Stomach (tissue), 9 donors: Measurements from ENCODE around the gene ZMIZ1. TPM values are rescaled to one million over a fixed set of nuclear protein-coding genes. Genes with fewer than 3 reads are reported as not detected.
A peak's percentile ranks its signal among the peaks of the same experiment; 100 is the strongest.

ENCODE experiments used
- DNase-seq, 2 donors: peaks; one replicate each; pipeline versions ENCODE4 v3.0.0 to v3.0.0-alpha.2; 2013 to 2019
- H3K27ac ChIP-seq, 5 donors: fragments of 200-600 bp in 4 of 5; sonication (generic) in 4 of 5; one replicate each; pipeline ENCODE4 v1.5.1; 2013 to 2019; ENCODE audit warnings: mild to moderate bottlenecking in 1 of 5, moderate library complexity in 1 of 5
- H3K27me3 ChIP-seq, 3 donors: fragments of 200-600 bp; sonication (generic); one replicate each; pipeline ENCODE4 v1.5.1; 2017 to 2019; ENCODE audit warnings: mixed run types in 1 of 3
- H3K36me3 ChIP-seq, 4 donors: fragments of 200-600 bp; sonication (generic); 1 replicate in 3 of 4; 2 replicates in 1 of 4; pipeline ENCODE4 v1.5.1; 2016 to 2019
- H3K4me1 ChIP-seq, 4 donors: fragments of 200-600 bp; sonication (generic); one replicate each; pipeline ENCODE4 v1.5.1; 2016 to 2019
- H3K4me3 ChIP-seq, 4 donors: fragments of 200-600 bp; sonication (generic) in 3 of 4; one replicate each; pipeline ENCODE4 v1.5.1; 2016 to 2019; ENCODE audit warnings: mild to moderate bottlenecking in 1 of 4
- H3K9me3 ChIP-seq, 4 donors: fragments of 200-600 bp; sonication (generic); one replicate each; pipeline ENCODE4 v1.5.1; 2016 to 2019
- CTCF ChIP-seq, 7 experiments: fragments of 450-650 bp in 4 of 7; fragments of 200-600 bp in 3 of 7; sonication (generic) in 3 of 7; IDR thresholded peaks; one replicate each; pipeline ENCODE4 v1.5.1; 2016 to 2019; ENCODE audit warnings: antibody characterized with exemption in 7 of 7, control low read depth in 2 of 7, mild to moderate bottlenecking in 1 of 7
- EP300 ChIP-seq: sonication (generic); formaldehyde crosslinking; IDR thresholded peaks from one replicate; pipeline ENCODE4 v1.6.1; 2017; ENCODE audit warnings: antibody characterized with exemption
- POLR2A ChIP-seq, 4 donors: fragments of 450-650 bp; IDR thresholded peaks; one replicate each; pipeline ENCODE4 v1.6.1; 2016; ENCODE audit warnings: antibody characterized with exemption in 4 of 4, control low read depth in 2 of 4, mild to moderate bottlenecking in 1 of 4, moderate library complexity in 1 of 4
- POLR2AphosphoS5 ChIP-seq, 3 donors: sonication (generic); formaldehyde crosslinking; IDR thresholded peaks; one replicate each; pipeline ENCODE4 v1.6.1; 2016; ENCODE audit warnings: antibody characterized with exemption in 3 of 3
- WGBS, 5 donors: extraction: QIAGEN DNeasy Blood & Tissue Kit in 3 of 5; methylation state at CpG; one replicate each; pipeline versions ENCODE4 v1.1.5 to v1.1.7; 2013 to 2018; 5-methylcytosine and 5-hydroxymethylcytosine counted together
- intact Hi-C: fragments of 100-400 bp; cut with DNase I; formaldehyde crosslinking; loops from one replicate; pipeline ENCODE4 v1.15.1; 2023; ENCODE audit warnings: low total_unique reads
- polyA plus RNA-seq, 3 donors: library from polyadenylated mRNA; stranded (reverse); fragments of 200-250 nt; gene quantifications; one replicate each; pipeline ENCODE4 v1.2.3, GENCODE V29; 2013
- total RNA-seq, 5 donors: library from RNA; depleted of rRNA; stranded (reverse); fragments of >200 nt; gene quantifications; one replicate each; pipeline versions ENCODE4 v1.1.0 to v1.2.3, GENCODE V29; 2014 to 2016
- donor health status: healthy with polysubstance abuse.
- donor health status: Bipolar disorder and iron deficiency.
- donor health status: healthy.

ZMIZ1 gene
- total and polyA plus RNA-seq, 8 donors = 17.7 to 103 (median 26.3) TPM

GRCh38 chr10:79142522-79143309, 74.0 kb downstream of the ZMIZ1 start:
- H3K4me3 ChIP-seq = no peak overlapping the region
- intact Hi-C loops = no loop called here
- H3K36me3 ChIP-seq = peaks cover 9 to 52% (median 41%) of the 10 kb centered on the region in 4 donors
- no peaks in the 10 kb centered on the region for H3K9me3 ChIP-seq
- H3K4me1 ChIP-seq = peaks cover 78 to 100% (median 92%) of the 10 kb centered on the region in 4 donors
- H3K27me3 ChIP-seq = no peaks in the 10 kb centered on the region
- H3K27ac ChIP-seq = peak overlapping the region; percentile 1 to 91 (median 57)
- DNase-seq = no peak
- TF ChIP-seq POLR2AphosphoS5 (IDR thresholded peaks at IDR 0.05) (no peak), EP300 (no peak)
- WGBS, 5 donors = 71 to 81% (median 79%) methylated on average over 13 of the region's 13 CpGs

GRCh38 chr10:79143879-79144278, 75.1 kb downstream of the ZMIZ1 start:
- H3K4me3 ChIP-seq = no peak overlapping the region
- TF ChIP-seq CTCF (IDR thresholded peaks at IDR 0.05) (no peak), POLR2A (IDR thresholded peaks at IDR 0.05) (no peak), POLR2AphosphoS5 (IDR thresholded peaks at IDR 0.05) (no peak), EP300 (no peak)
- 80 to 90% (median 84%) methylated on average over 11 of the region's 11 CpGs for WGBS, 5 donors
- intact Hi-C loops = no loop called here
- peaks cover 9 to 56% (median 41%) of the 10 kb centered on the region in 4 donors for H3K36me3 ChIP-seq
- H3K27me3 ChIP-seq = no peaks in the 10 kb centered on the region
- no peak for DNase-seq
- H3K27ac ChIP-seq = peak overlapping the region in 4 of 5 donors; percentile 86 to 91 (median 88)
- H3K4me1 ChIP-seq = peaks cover 78 to 100% (median 92%) of the 10 kb centered on the region in 4 donors
- H3K9me3 ChIP-seq = no peaks in the 10 kb centered on the region

- Histone ChIP-seq H3K4me3 (no peak overlapping the region), H3K27ac (peak overlapping the region; percentile 25 to 91 (median 86)), H3K9me3 (no peaks in the 10 kb centered on the region), H3K4me1 (peaks cover 78 to 100% (median 92%) of the 10 kb centered on the region in 4 donors), H3K36me3 (peaks cover 9 to 55% (median 39%) of the 10 kb centered on the region in 4 donors), H3K27me3 (no peaks in the 10 kb centered on the region)
- intact Hi-C loops = no loop called here
- no peak for TF ChIP-seq POLR2A (IDR thresholded peaks at IDR 0.05)
- no peak for TF ChIP-seq POLR2AphosphoS5 (IDR thresholded peaks at IDR 0.05)
- no peak for TF ChIP-seq EP300
- TF ChIP-seq CTCF (IDR thresholded peaks at IDR 0.05) = no peak
- 26 to 49% (median 36%) methylated on average over 12 of the region's 12 CpGs for WGBS, 5 donors
- peak in 1 of 2 donors; percentile 45 for DNase-seq
Measured at GRCh38 chr10:79144351-79145173, 75.8 kb downstream of the ZMIZ1 start.

- Histone ChIP-seq H3K27ac (peak overlapping the region; percentile 25 to 91 (median 86)), H3K4me3 (no peak overlapping the region), H3K9me3 (no peaks in the 10 kb centered on the region), H3K36me3 (peaks cover 7 to 49% (median 33%) of the 10 kb centered on the region in 4 donors), H3K4me1 (peaks cover 79 to 100% (median 94%) of the 10 kb centered on the region in 4 donors), H3K27me3 (no peaks in the 10 kb centered on the region)
- 60 to 86% (median 84%) methylated on average over 5 of the region's 5 CpGs for WGBS, 5 donors
- DNase-seq = no peak
- intact Hi-C loops = no loop called here
- TF ChIP-seq POLR2A (IDR thresholded peaks at IDR 0.05) = no peak
- no peak for TF ChIP-seq EP300
- TF ChIP-seq POLR2AphosphoS5 (IDR thresholded peaks at IDR 0.05) = no peak
- no peak for TF ChIP-seq CTCF (IDR thresholded peaks at IDR 0.05)
Measured at GRCh38 chr10:79145174-79145483, 76.4 kb downstream of the ZMIZ1 start.
